ENCODE data around the gene ZNF543. TPM values are rescaled to one million over a fixed set of nuclear protein-coding genes. Genes with fewer than 3 reads are reported as not detected.
A peak's percentile ranks its signal among the peaks of the same experiment; 100 is the strongest.

The ZNF543 gene
- total and polyA plus RNA-seq, 2 of the 13 experiments (the other 11 are each of a cell fraction or from before 2014, with no cell fraction given), result 2.1 to 8.9 TPM

DNA sequence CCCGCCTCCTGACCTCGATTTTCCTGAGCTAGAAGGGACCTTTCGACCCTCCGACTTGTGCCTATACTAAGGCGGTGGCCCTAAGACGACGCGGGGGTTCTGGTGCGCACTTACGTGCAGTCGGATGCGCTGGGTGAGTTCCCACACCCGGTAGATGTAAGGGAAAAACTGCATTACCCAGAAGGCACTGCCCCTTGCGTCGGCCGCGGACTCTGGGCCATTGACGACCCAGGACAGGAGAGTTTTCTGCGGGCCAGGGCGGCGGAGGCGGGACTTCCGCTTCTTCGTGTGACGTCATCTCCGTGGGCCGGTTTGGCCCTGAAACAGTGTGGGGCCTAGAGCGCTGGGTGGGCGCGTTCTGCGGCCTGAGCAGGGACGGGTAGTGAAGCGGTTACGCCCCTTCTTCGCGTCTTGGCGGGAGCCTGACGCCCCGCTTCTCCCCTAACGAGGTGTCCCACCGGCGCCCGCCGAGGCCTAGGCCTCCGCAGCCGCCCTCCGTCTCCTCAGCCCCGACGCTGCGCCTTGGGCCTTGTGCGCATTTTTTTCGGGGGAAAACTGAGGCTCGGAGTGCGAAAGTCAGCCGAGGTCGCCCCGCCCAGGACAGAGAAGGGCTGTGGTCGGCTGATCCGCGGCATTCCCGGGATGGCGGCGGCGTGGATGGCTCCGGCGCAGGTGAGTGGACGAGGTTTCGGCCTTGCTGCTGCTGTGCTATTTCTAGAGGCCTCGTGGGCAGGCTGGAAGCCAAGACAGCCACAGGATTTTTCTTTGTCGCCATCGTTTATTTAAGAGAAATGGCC, 39.9 kb upstream of the ZNF543 start, which contains the start of gene ZNF460 (continued):
- TF ChIP-seq ZNF326 (CRISPR knock-in tag; IDR thresholded peaks at IDR 0.05; ENCODE audit: borderline replicate concordance) (no peak), SMAD9 (CRISPR knock-in tag; IDR thresholded peaks at IDR 0.05) (no peak), ATRX (CRISPR knock-in tag; IDR thresholded peaks at IDR 0.05; ENCODE audit: borderline replicate concordance) (no peak), CCAR2 (optimal IDR thresholded peaks at IDR 0.05; ENCODE audit: low read depth, low read length) (no peak), SRY (CRISPR knock-in tag; IDR thresholded peaks at IDR 0.05) (peak; percentile 72; the same call in 1 of the 2 replicates), ZNF7 (CRISPR knock-in tag; IDR thresholded peaks at IDR 0.05) (no peak), ZNF207 (IDR thresholded peaks at IDR 0.05; ENCODE audit: borderline replicate concordance) (no peak), ZNF724P (CRISPR knock-in tag; IDR thresholded peaks at IDR 0.05; ENCODE audit: borderline replicate concordance) (no peak), SKI (IDR thresholded peaks at IDR 0.05; ENCODE audit: partially characterized antibody) (peak; percentile 13), PAF1 (CRISPR knock-in tag; IDR thresholded peaks at IDR 0.05) (no peak), SP1 (IDR thresholded peaks at IDR 0.05) (no peak), SP1 (CRISPR knock-in tag; IDR thresholded peaks at IDR 0.05) (peak; percentile 75), ZNF530 (CRISPR knock-in tag; IDR thresholded peaks at IDR 0.05; ENCODE audit: low read depth) (no peak), ZFP90 (CRISPR knock-in tag; IDR thresholded peaks at IDR 0.05; ENCODE audit: borderline replicate concordance) (peak; percentile 32; the same call in 1 of the 2 replicates), SRSF4 (IDR thresholded peaks at IDR 0.05; ENCODE audit: low read depth, low read length, poor library complexity, severe bottlenecking) (no peak), ZNF597 (CRISPR knock-in tag; IDR thresholded peaks at IDR 0.05) (no peak), SOX6 (IDR thresholded peaks at IDR 0.05) (no peak), SOX6 (CRISPR knock-in tag; IDR thresholded peaks at IDR 0.05) (peak; percentile 48; the same call in 1 of the 2 replicates), CBX2 (IDR thresholded peaks at IDR 0.05; ENCODE audit: low read depth, low read length) (no peak), CBX2 (CRISPR knock-in tag; IDR thresholded peaks at IDR 0.05; ENCODE audit: low read depth) (no peak), PREB (CRISPR knock-in tag; IDR thresholded peaks at IDR 0.05) (no peak), SALL2 (CRISPR knock-in tag; IDR thresholded peaks at IDR 0.05) (peak; percentile 21; the same call in 1 of the 2 replicates), CBFB (CRISPR knock-in tag; IDR thresholded peaks at IDR 0.05) (0 out of 2 replicates have a peak, but pooled peaks have one; percentile 30), KLF6 (CRISPR knock-in tag; IDR thresholded peaks at IDR 0.05) (no peak), ZFP91 (CRISPR knock-in tag; IDR thresholded peaks at IDR 0.05; ENCODE audit: borderline replicate concordance) (peak; percentile 95; the same call in 1 of the 2 replicates)
- TF ChIP-seq, protein P1, sequence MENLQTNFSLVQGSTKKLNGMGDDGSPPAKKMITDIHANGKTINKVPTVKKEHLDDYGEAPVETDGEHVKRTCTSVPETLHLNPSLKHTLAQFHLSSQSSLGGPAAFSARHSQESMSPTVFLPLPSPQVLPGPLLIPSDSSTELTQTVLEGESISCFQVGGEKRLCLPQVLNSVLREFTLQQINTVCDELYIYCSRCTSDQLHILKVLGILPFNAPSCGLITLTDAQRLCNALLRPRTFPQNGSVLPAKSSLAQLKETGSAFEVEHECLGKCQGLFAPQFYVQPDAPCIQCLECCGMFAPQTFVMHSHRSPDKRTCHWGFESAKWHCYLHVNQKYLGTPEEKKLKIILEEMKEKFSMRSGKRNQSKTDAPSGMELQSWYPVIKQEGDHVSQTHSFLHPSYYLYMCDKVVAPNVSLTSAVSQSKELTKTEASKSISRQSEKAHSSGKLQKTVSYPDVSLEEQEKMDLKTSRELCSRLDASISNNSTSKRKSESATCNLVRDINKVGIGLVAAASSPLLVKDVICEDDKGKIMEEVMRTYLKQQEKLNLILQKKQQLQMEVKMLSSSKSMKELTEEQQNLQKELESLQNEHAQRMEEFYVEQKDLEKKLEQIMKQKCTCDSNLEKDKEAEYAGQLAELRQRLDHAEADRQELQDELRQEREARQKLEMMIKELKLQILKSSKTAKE (CRISPR knock-in tag; IDR thresholded peaks at IDR 0.05; ENCODE audit: borderline replicate concordance), result no peak
